H1 (cell line): Measurements from ENCODE around the gene DNM2.

ENCODE experiments used
- TF ChIP-seq, protein P1 (sequence below), 3 experiments: IDR thresholded peaks; 1 replicate in 2 of 3; 2 replicates in 1 of 3; pipeline versions ENCODE4 v1.5.1 to v1.6.1; 2011; ENCODE audit warnings: low read length in 3 of 3, mild to moderate bottlenecking in 3 of 3, inconsistent platforms in 2 of 3, low read depth in 1 of 3, moderate library complexity in 1 of 3; ENCODE audit not compliant: insufficient read depth in 1 of 3; ENCODE audit errors: control extremely low read depth in 1 of 3
- TF ChIP-seq, protein P2 (sequence below): IDR thresholded peaks from 2 replicates; pipeline ENCODE4 v1.6.1; 2011; ENCODE audit warnings: low read depth, mild to moderate bottlenecking, low read length; ENCODE audit not compliant: insufficient read depth

DNA sequence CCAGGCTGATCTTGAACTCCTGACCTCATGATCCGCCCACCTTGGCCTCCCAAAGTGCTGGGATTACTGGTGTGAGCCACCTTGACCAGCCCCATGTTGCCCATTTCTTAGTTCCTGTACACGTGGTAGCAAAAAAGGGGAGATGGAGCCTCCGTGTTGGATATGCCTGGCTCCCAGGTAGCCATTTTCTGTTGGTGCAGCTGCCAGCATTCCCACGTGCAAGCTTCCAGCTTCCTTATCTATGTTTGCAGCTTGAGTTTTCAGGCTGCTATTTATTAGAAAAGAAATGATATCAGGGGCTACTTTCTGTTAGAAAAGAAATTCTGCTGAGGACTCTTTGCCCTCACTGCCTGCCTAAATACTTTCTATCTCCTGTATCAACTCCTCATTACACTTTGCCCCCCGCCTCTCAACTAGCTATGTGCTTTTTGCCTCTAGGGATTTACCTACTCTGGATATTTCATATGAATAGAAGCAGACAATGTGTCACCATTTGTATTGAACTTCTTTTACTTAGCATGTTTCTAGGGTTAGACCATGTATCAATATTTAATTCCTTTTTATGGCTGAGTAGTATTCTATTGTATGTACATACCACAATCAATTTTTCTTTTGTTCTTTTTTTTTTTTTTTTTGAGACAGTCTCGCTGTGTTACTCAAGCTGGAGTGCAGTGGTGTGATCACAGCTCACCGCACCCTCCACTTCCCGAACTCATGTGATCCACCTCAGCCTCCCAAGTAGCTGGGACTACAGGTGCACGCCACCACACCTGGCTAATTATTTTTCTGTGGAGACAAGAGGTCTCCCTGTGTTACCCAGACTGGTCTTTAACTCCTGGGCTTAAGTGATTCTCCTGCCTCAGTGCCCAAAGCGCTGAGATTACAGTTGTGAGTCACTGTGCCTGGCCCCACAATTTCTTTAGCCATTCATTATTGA, 121.5 kb downstream of the DNM2 start:
- TF ChIP-seq, protein P1, sequence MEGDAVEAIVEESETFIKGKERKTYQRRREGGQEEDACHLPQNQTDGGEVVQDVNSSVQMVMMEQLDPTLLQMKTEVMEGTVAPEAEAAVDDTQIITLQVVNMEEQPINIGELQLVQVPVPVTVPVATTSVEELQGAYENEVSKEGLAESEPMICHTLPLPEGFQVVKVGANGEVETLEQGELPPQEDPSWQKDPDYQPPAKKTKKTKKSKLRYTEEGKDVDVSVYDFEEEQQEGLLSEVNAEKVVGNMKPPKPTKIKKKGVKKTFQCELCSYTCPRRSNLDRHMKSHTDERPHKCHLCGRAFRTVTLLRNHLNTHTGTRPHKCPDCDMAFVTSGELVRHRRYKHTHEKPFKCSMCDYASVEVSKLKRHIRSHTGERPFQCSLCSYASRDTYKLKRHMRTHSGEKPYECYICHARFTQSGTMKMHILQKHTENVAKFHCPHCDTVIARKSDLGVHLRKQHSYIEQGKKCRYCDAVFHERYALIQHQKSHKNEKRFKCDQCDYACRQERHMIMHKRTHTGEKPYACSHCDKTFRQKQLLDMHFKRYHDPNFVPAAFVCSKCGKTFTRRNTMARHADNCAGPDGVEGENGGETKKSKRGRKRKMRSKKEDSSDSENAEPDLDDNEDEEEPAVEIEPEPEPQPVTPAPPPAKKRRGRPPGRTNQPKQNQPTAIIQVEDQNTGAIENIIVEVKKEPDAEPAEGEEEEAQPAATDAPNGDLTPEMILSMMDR (IDR thresholded peaks at IDR 0.05; ENCODE audit: control extremely low read depth in 1 of 3, insufficient read depth in 1 of 3, low read depth in 1 of 3, low read length in 3 of 3): no peak
- TF ChIP-seq, protein P2, sequence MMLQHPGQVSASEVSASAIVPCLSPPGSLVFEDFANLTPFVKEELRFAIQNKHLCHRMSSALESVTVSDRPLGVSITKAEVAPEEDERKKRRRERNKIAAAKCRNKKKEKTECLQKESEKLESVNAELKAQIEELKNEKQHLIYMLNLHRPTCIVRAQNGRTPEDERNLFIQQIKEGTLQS: no peak
